ENCODE results near the gene PCDHA7. TPM values are rescaled to one million over a fixed set of nuclear protein-coding genes. Genes with fewer than 3 reads are reported as not detected.
"Not testable (repeated sequence)": the region's sequence is repeated elsewhere in the genome, so short reads cannot be mapped to it uniquely, and the experiment has no call there.

PCDHA7 gene
- total RNA-seq, 1 donor from 2014 or later = not detected

- intact Hi-C loops (cut with micrococcal nuclease) = no loop called here
- no peak overlapping the region for H3K27ac ChIP-seq (replicated peaks)
- TF ChIP-seq CTCF (IDR thresholded peaks at IDR 0.05; ENCODE audit: borderline replicate concordance) = no peak
- peaks cover 68% of the 10 kb centered on the region for H3K9me3 ChIP-seq (replicated peaks)
- H3K4me1 ChIP-seq = no peaks in the 10 kb centered on the region
- H3K27me3 ChIP-seq (ENCODE audit: low read depth) = peaks cover 59% of the 10 kb centered on the region
- DNase-seq = no peak
- no peaks in the 10 kb centered on the region for H3K36me3 ChIP-seq
- H3K4me3 ChIP-seq = no peak overlapping the region
Measured at GRCh38 chr5:140802781-140803271, 31.2 kb upstream of the PCDHA7 start.

GRCh38 chr5:140806834-140807775 is 27.0 kb upstream of the PCDHA7 start, which contains the start of gene PCDHA4:
Gene PCDHA4 (plus strand): TSS chr5:140807068.
- TF ChIP-seq CTCF (IDR thresholded peaks at IDR 0.05; ENCODE audit: borderline replicate concordance) = peak; percentile 47
- H3K27me3 ChIP-seq (ENCODE audit: low read depth) = peaks cover 49% of the 10 kb centered on the region
- H3K9me3 ChIP-seq (replicated peaks) = peaks cover 68% of the 10 kb centered on the region
- peak within 1 kb of the TSS; percentile 59 for H3K4me3 ChIP-seq
- no peak for DNase-seq
- intact Hi-C loops (cut with micrococcal nuclease) = no loop called here
- H3K27ac ChIP-seq (replicated peaks) = no peak within 1 kb of the TSS
- no peaks in the 10 kb centered on the region for H3K4me1 ChIP-seq
- no peaks in the 10 kb centered on the region for H3K36me3 ChIP-seq

- not testable (repeated sequence) for DNase-seq
- H3K9me3 ChIP-seq (replicated peaks) = peaks cover 61% of the 10 kb centered on the region
Measured at GRCh38 chr5:140808241-140808888, 25.7 kb upstream of the PCDHA7 start.

GRCh38 chr5:140808889-140809291 is 25.2 kb upstream of the PCDHA7 start:
- Histone ChIP-seq H3K27me3 (ENCODE audit: low read depth) (peaks cover 33% of the 10 kb centered on the region), H3K4me3 (no peak overlapping the region), H3K9me3 (replicated peaks) (peaks cover 56% of the 10 kb centered on the region), H3K36me3 (no peaks in the 10 kb centered on the region), H3K27ac (replicated peaks) (no peak overlapping the region), H3K4me1 (no peaks in the 10 kb centered on the region)
- intact Hi-C loops (cut with micrococcal nuclease) = no loop called here
- TF ChIP-seq CTCF (IDR thresholded peaks at IDR 0.05; ENCODE audit: borderline replicate concordance) = no peak
- DNase-seq = no peak

More at GRCh38 chr5:140808241-140808888, 25.7 kb upstream of the PCDHA7 start:
- H3K4me3 ChIP-seq; H3K27ac ChIP-seq (replicated peaks); H3K4me1 ChIP-seq; H3K36me3 ChIP-seq; intact Hi-C loops (cut with micrococcal nuclease): not testable (repeated sequence)
- peaks cover 36% of the 10 kb centered on the region for H3K27me3 ChIP-seq (ENCODE audit: low read depth)

- intact Hi-C loops (cut with micrococcal nuclease) = no loop called here
- Histone ChIP-seq H3K36me3 (no peaks in the 10 kb centered on the region), H3K27ac (replicated peaks) (no peak within 1 kb of the TSS), H3K4me1 (no peaks in the 10 kb centered on the region), H3K9me3 (replicated peaks) (peaks cover 46% of the 10 kb centered on the region), H3K27me3 (ENCODE audit: low read depth) (peaks cover 55% of the 10 kb centered on the region), H3K4me3 (no peak within 1 kb of the TSS)
- DNase-seq = no peak
- peak; percentile 39 for TF ChIP-seq CTCF (IDR thresholded peaks at IDR 0.05; ENCODE audit: borderline replicate concordance)
Measured at GRCh38 chr5:140821375-140822280, 12.4 kb upstream of the PCDHA7 start, which contains the start of gene PCDHA5. Gene PCDHA5 (plus strand): TSS chr5:140821613.
